Smooth muscle cell (in vitro differentiated cells): ENCODE results near the gene PPP1R15A. TPM values are rescaled to one million over a fixed set of nuclear protein-coding genes. Genes with fewer than 3 reads are reported as not detected.

Experiments
- DNase-seq: peaks from one replicate; lab custom pipeline; 2025; ENCODE audit not compliant: unreplicated experiment; lab: John Stamatoyannopoulos, UW
- H2AFZ ChIP-seq: fragments of 200-600 bp; sonication (generic); 2 replicates; pipeline ENCODE4 v1.6.0; 2016; ENCODE audit warnings: antibody characterized with exemption, low read depth, mild to moderate bottlenecking
- H3F3A ChIP-seq: fragments of 200-600 bp; sonication (generic); 2 replicates; pipeline ENCODE4 v1.6.0; 2017; ENCODE audit warnings: antibody characterized with exemption, low read depth
- H3K27ac ChIP-seq: fragments of 200-600 bp; sonication (generic); 2 replicates; pipeline ENCODE4 v1.5.1; 2016; ENCODE audit warnings: low read depth, mild to moderate bottlenecking
- H3K27me3 ChIP-seq: fragments of 200-600 bp; sonication (generic); 2 replicates; pipeline ENCODE4 v1.6.1; 2016; ENCODE audit warnings: low read depth, mild to moderate bottlenecking
- H3K36me3 ChIP-seq: fragments of 200-600 bp; sonication (generic); 2 replicates; pipeline ENCODE4 v1.5.1; 2016; ENCODE audit warnings: low read depth
- H3K4me1 ChIP-seq: fragments of 200-600 bp; sonication (generic); 2 replicates; pipeline ENCODE4 v1.5.1; 2016; ENCODE audit warnings: low read depth
- H3K4me2 ChIP-seq: fragments of 200-600 bp; sonication (generic); 2 replicates; pipeline ENCODE4 v1.6.0; 2016; ENCODE audit warnings: mild to moderate bottlenecking
- H3K4me3 ChIP-seq: fragments of 200-600 bp; sonication (generic); 2 replicates; pipeline ENCODE4 v1.5.1; 2016; ENCODE audit warnings: mild to moderate bottlenecking
- H3K79me2 ChIP-seq: fragments of 200-600 bp; sonication (generic); 2 replicates; pipeline ENCODE4 v1.6.0; 2016; ENCODE audit warnings: low read depth, mild to moderate bottlenecking
- H3K9ac ChIP-seq: fragments of 200-600 bp; sonication (generic); 2 replicates; pipeline ENCODE4 v1.6.0; 2016; ENCODE audit warnings: low read depth
- H3K9me3 ChIP-seq: fragments of 200-600 bp; sonication (generic); replicated peaks from 2 replicates; pipeline ENCODE4 v1.5.1; 2016; ENCODE audit warnings: low read depth
- H4K20me1 ChIP-seq: fragments of 200-600 bp; sonication (generic); 2 replicates; pipeline ENCODE4 v1.6.0; 2016; ENCODE audit warnings: low read depth
- CTCF ChIP-seq: fragments of 200-600 bp; sonication (generic); IDR thresholded peaks from 2 replicates; pipeline ENCODE4 v1.5.1; 2017; ENCODE audit warnings: borderline replicate concordance, mild to moderate bottlenecking, antibody characterized with exemption; ENCODE audit not compliant: insufficient read depth, poor library complexity, severe bottlenecking
- WGBS: methylation state at CpG from one replicate; pipeline ENCODE4 v1.1.7; 2016; ENCODE audit warnings: low lambda C conversion rate; 5-methylcytosine and 5-hydroxymethylcytosine counted together
- polyA plus RNA-seq: library from polyadenylated mRNA; unstranded; fragments of >200 nt; fragmentation: Nextera tagmentation; extraction: Ambion mirVana; gene quantifications from 2 replicates; pipeline ENCODE4 v1.2.1, GENCODE V29; 2016
- total RNA-seq: library from RNA; depleted of rRNA; stranded (reverse); fragments of >200 nt; gene quantifications from 2 replicates; pipeline ENCODE4 v1.2.3, GENCODE V29; 2014

Gene PPP1R15A
- total and polyA plus RNA-seq, 2 experiments from 2014 or later: 88.5 to 339 TPM

- H3K4me2 ChIP-seq: peak within 1 kb of the TSS; percentile 87
- WGBS: 2% methylated on average over 29 of the region's 35 CpGs
- peaks cover 4% of the 10 kb centered on the region for H3K36me3 ChIP-seq
- peak within 1 kb of the TSS; percentile 75 for H2AFZ ChIP-seq
- H3F3A ChIP-seq: peaks cover 5% of the 10 kb centered on the region
- TF ChIP-seq CTCF: no peak
- no peaks in the 10 kb centered on the region for H3K27me3 ChIP-seq
- DNase-seq: peak; percentile 58
- H3K9me3 ChIP-seq: no peaks in the 10 kb centered on the region
- H3K27ac ChIP-seq: peak within 1 kb of the TSS; percentile 64
- H3K9ac ChIP-seq: peak within 1 kb of the TSS; percentile 62
- no peaks in the 10 kb centered on the region for H4K20me1 ChIP-seq
- H3K4me3 ChIP-seq: peak within 1 kb of the TSS; percentile 64
- H3K4me1 ChIP-seq: no peaks in the 10 kb centered on the region
- H3K79me2 ChIP-seq: no peaks in the 10 kb centered on the region
These were observed 35.9 kb upstream of the PPP1R15A start, which contains the start of gene HSD17B14 for GRCh38 chr19:48836089-48837017. Gene HSD17B14 (minus strand): TSS chr19:48836491. CDS start chr19:48836411, 80 bp downstream.

- Histone ChIP-seq H3K9me3 (no peaks in the 10 kb centered on the region), H4K20me1 (no peaks in the 10 kb centered on the region), H3K27me3 (no peaks in the 10 kb centered on the region), H3K27ac (peak overlapping the region; percentile 64), H3K79me2 (no peaks in the 10 kb centered on the region), H3K36me3 (peaks cover 4% of the 10 kb centered on the region), H3F3A (peaks cover 5% of the 10 kb centered on the region), H3K4me2 (peak overlapping the region; percentile 87), H3K9ac (peak overlapping the region; percentile 62), H3K4me3 (peak overlapping the region; percentile 64), H3K4me1 (no peaks in the 10 kb centered on the region), H2AFZ (peak overlapping the region; percentile 22)
- WGBS: under 1% methylated on average over 29 of the region's 29 CpGs
- peak; percentile 67 for DNase-seq
- TF ChIP-seq CTCF: no peak
These were observed 35.1 kb upstream of the PPP1R15A start for GRCh38 chr19:48837051-48837524.

GRCh38 chr19:48837687-48838086 lies 34.5 kb upstream of the PPP1R15A start:
- Histone ChIP-seq H3K79me2 (no peaks in the 10 kb centered on the region), H3K4me3 (no peak overlapping the region), H3K27ac (peak overlapping the region; percentile 64), H3K4me1 (no peaks in the 10 kb centered on the region), H3F3A (peaks cover 5% of the 10 kb centered on the region), H3K9ac (no peak overlapping the region), H3K9me3 (no peaks in the 10 kb centered on the region), H2AFZ (no peak overlapping the region), H3K27me3 (no peaks in the 10 kb centered on the region), H3K36me3 (peaks cover 4% of the 10 kb centered on the region), H4K20me1 (no peaks in the 10 kb centered on the region), H3K4me2 (peak overlapping the region; percentile 87)
- DNase-seq: no peak
- WGBS: 71% methylated on average over 5 of the region's 9 CpGs
- TF ChIP-seq CTCF: no peak
